ENCODE data around the gene JARID2. TPM values are rescaled to one million over a fixed set of nuclear protein-coding genes. Genes with fewer than 3 reads are reported as not detected.

JARID2 gene
- total RNA-seq, 1 donor from 2014 or later = 24.2 TPM

GRCh38 chr6:15244620-15245360, 1.1 kb upstream of the JARID2 start:
- peaks cover 32% of the 10 kb centered on the region for H3K79me2 ChIP-seq (ENCODE audit: insufficient read depth, low read length)
- peak; percentile 59 for DNase-seq (ENCODE audit: low read depth)

GRCh38 chr6:15246217-15246665, 372 bp downstream of the JARID2 start:
- Mint-ChIP-seq H3K27me3 (ENCODE audit: low read depth, unreplicated experiment) (no peaks in the 10 kb centered on the region), H3K27ac (ENCODE audit: unreplicated experiment) (peak overlapping the region; percentile 90), H3K4me1 (ENCODE audit: low read depth, unreplicated experiment) (peaks cover 9% of the 10 kb centered on the region), H3K4me3 (ENCODE audit: unreplicated experiment) (peak overlapping the region; percentile 99), H3K9me3 (ENCODE audit: unreplicated experiment) (no peaks in the 10 kb centered on the region), H3K36me3 (ENCODE audit: low read depth, unreplicated experiment) (peaks cover under 1% of the 10 kb centered on the region)
- Histone ChIP-seq H3K27me3 (ENCODE audit: insufficient read depth, low read length) (no peaks in the 10 kb centered on the region), H3K27ac (ENCODE audit: low read depth, low read length) (peak overlapping the region; percentile 93), H3K4me3 (ENCODE audit: insufficient read depth, low read depth, low read length) (peak overlapping the region; percentile 99), H3K4me1 (ENCODE audit: insufficient read depth, low read length) (peaks cover 9% of the 10 kb centered on the region), H3K9me3 (ENCODE audit: insufficient read depth, low read depth, low read length) (no peaks in the 10 kb centered on the region), H3K79me2 (ENCODE audit: insufficient read depth, low read length) (peaks cover 47% of the 10 kb centered on the region), H3K9ac (ENCODE audit: low read length) (peak overlapping the region; percentile 92), H3K4me2 (ENCODE audit: low read length) (peak overlapping the region; percentile 90), H2AFZ (ENCODE audit: low read depth, low read length) (no peak overlapping the region), H3K36me3 (ENCODE audit: insufficient read depth, low read length) (no peaks in the 10 kb centered on the region), H4K20me1 (ENCODE audit: insufficient read depth, low read length) (peaks cover 44% of the 10 kb centered on the region)
- DNase-seq (ENCODE audit: low read depth) = no peak
- TF ChIP-seq EZH2 (IDR thresholded peaks at IDR 0.05; ENCODE audit: insufficient read depth, low read length) (no peak), CTCF (IDR thresholded peaks at IDR 0.05; ENCODE audit: insufficient read depth, low read depth, low read length) (no peak)
- no peak for FAIRE-seq

More at GRCh38 chr6:15244620-15245360, 1.1 kb upstream of the JARID2 start:
- no peaks in the 10 kb centered on the region for H3K36me3 Mint-ChIP-seq (ENCODE audit: low read depth, unreplicated experiment)
- Histone ChIP-seq H3K27ac (ENCODE audit: low read depth, low read length) (peak overlapping the region; percentile 93), H3K27me3 (ENCODE audit: insufficient read depth, low read length) (no peaks in the 10 kb centered on the region), H3K36me3 (ENCODE audit: insufficient read depth, low read length) (no peaks in the 10 kb centered on the region), H3K4me1 (ENCODE audit: insufficient read depth, low read length) (peaks cover 9% of the 10 kb centered on the region), H4K20me1 (ENCODE audit: insufficient read depth, low read length) (peaks cover 29% of the 10 kb centered on the region), H3K9me3 (ENCODE audit: insufficient read depth, low read depth, low read length) (no peaks in the 10 kb centered on the region), H2AFZ (ENCODE audit: low read depth, low read length) (peak overlapping the region; percentile 82), H3K4me3 (ENCODE audit: insufficient read depth, low read depth, low read length) (peak overlapping the region; percentile 99), H3K9ac (ENCODE audit: low read length) (peak overlapping the region; percentile 92), H3K4me2 (ENCODE audit: low read length) (peak overlapping the region; percentile 90)
- H3K27me3 Mint-ChIP-seq (ENCODE audit: low read depth, unreplicated experiment) = no peaks in the 10 kb centered on the region
- no peak for TF ChIP-seq CTCF (IDR thresholded peaks at IDR 0.05; ENCODE audit: insufficient read depth, low read depth, low read length)
- no peak for TF ChIP-seq EZH2 (IDR thresholded peaks at IDR 0.05; ENCODE audit: insufficient read depth, low read length)
- no peak for FAIRE-seq
- H3K27ac Mint-ChIP-seq (ENCODE audit: unreplicated experiment) = peak overlapping the region; percentile 95
- no peaks in the 10 kb centered on the region for H3K9me3 Mint-ChIP-seq (ENCODE audit: unreplicated experiment)
- H3K4me1 Mint-ChIP-seq (ENCODE audit: low read depth, unreplicated experiment) = peaks cover 8% of the 10 kb centered on the region
- H3K4me3 Mint-ChIP-seq (ENCODE audit: unreplicated experiment) = peak overlapping the region; percentile 99
